K562 (cell line): ENCODE data around the gene DNAJC11. TPM values are rescaled to one million over a fixed set of nuclear protein-coding genes. Genes with fewer than 3 reads are reported as not detected.

Source experiments
- RAD51 ChIP-seq: fragments of 450-650 bp; IDR thresholded peaks from 2 replicates; pipeline ENCODE4 v1.7.1; 2016; ENCODE audit warnings: low read depth, mild to moderate bottlenecking, borderline replicate concordance
- VEZF1 ChIP-seq: fragments of 200-800 bp; sonication (Bioruptor generic); IDR thresholded peaks from 2 replicates; pipeline ENCODE4 v1.6.1; 2017; ENCODE audit warnings: missing genetic modification characterization, missing compliant biosample characterization
- ZBTB2 ChIP-seq: fragments of 450-650 bp; IDR thresholded peaks from 2 replicates; pipeline ENCODE4 v1.6.1; 2016; ENCODE audit warnings: antibody characterized with exemption
- ZNF407 ChIP-seq: fragments of 450-650 bp; IDR thresholded peaks from 2 replicates; pipeline ENCODE4 v1.6.1; 2016; ENCODE audit warnings: low read depth
- polyA plus RNA-seq, 8 experiments: library from polyadenylated mRNA; depleted of rRNA in 4 of 8; stranded (reverse) in 5 of 8; unstranded in 3 of 8; fragments of >200 nt; fragmentation: Nextera tagmentation in 2 of 8; fragmentation: Illumina TruSeq in 1 of 8; extraction: Ambion mirVana in 2 of 8; extraction: Trizol in 1 of 8; gene quantifications; 2 replicates each; pipeline versions ENCODE4 v1.2.1 to v1.2.3, GENCODE V29; 2011 to 2014; ENCODE audit warnings: inconsistent platforms in 1 of 8, missing spikeins in 1 of 8
- total RNA-seq, 7 experiments: library from RNA; depleted of rRNA in 6 of 7; stranded (reverse); fragments of >200 nt in 6 of 7; fragmentation: Illumina TruSeq in 2 of 7; extraction: Trizol in 2 of 7; gene quantifications; 2 replicates each; pipeline versions ENCODE4 v1.2.1 to v1.2.3, GENCODE V29; 2011 to 2021; ENCODE audit warnings: low replicate concordance in 1 of 7

The DNAJC11 gene
- total and polyA plus RNA-seq, 9 of the 15 experiments (the other 6 are each of a cell fraction or from before 2014, with no cell fraction given): 14.1 to 123 (median 76.6) TPM

- TF ChIP-seq ZBTB2: no peak
- peak; percentile 36; the same call in 1 of the 2 replicates for TF ChIP-seq VEZF1 (CRISPR knock-in tag)
- TF ChIP-seq ZNF407: no peak
- peak; percentile 47; the same call in 1 of the 2 replicates for TF ChIP-seq RAD51
- TF ChIP-seq, all 486 proteins: peak for 22
Measured at GRCh38 chr1:6743189-6744101, 41.8 kb upstream of the DNAJC11 start (continued).
